NCI-H1694 treated with DMSO at 0.1 percent for 48 hours (cell line): ENCODE measurements around the gene CCDC187.

Experiments used
- DNase-seq: peaks from one replicate; lab custom pipeline; 2025; lab: John Stamatoyannopoulos, UW

Gene CCDC187

GRCh38 chr9:136206602-136207275, 97.2 kb downstream of the CCDC187 start:
- DNase-seq = peak; percentile 18

- no peak for DNase-seq
Observed at GRCh38 chr9:136205707-136205992, 98.2 kb downstream of the CCDC187 start.

GRCh38 chr9:136204838-136205706, 98.8 kb downstream of the CCDC187 start, which contains the start of gene LHX3:
TSS of gene LHX3 (minus strand) at chr9:136205128. CDS start at chr9:136205012, 116 bp downstream.
- DNase-seq = no peak

- DNase-seq = no peak
Observed at GRCh38 chr9:136204145-136204805, 99.6 kb downstream of the CCDC187 start.

- DNase-seq = no peak
Observed at GRCh38 chr9:136203408-136204144, 100.3 kb downstream of the CCDC187 start.

- no peak for DNase-seq
Observed at GRCh38 chr9:136202454-136203407, 101.2 kb downstream of the CCDC187 start.

GRCh38 chr9:136201609-136202453, 102.1 kb downstream of the CCDC187 start:
- no peak for DNase-seq

GRCh38 chr9:136201174-136201573, 102.7 kb downstream of the CCDC187 start:
- DNase-seq = no peak

- DNase-seq = no peak
Observed at GRCh38 chr9:136200424-136200823, 103.5 kb downstream of the CCDC187 start.
